ENCODE measurements around the gene NEDD4L.

DNA sequence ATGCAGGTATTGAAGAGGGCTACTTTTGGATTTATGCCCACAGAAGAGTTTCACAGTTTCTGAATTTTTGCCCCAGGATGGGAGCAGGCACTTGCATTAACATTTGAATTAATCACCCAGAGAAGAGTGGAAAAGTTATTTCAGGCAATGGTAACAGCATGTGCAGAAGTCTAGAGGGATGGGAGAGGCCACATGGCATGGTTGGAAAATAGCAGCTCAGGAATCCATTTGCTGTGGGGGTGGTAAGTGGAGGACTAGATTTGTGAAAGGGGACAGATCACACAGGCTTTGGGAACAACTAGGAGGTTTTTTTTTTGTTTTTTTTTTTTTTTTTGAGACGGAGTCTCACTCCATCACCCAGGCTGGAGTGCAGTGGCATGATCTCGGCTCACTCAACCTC lies 65.2 kb downstream of the NEDD4L start:
- TF ChIP-seq, protein P1, sequence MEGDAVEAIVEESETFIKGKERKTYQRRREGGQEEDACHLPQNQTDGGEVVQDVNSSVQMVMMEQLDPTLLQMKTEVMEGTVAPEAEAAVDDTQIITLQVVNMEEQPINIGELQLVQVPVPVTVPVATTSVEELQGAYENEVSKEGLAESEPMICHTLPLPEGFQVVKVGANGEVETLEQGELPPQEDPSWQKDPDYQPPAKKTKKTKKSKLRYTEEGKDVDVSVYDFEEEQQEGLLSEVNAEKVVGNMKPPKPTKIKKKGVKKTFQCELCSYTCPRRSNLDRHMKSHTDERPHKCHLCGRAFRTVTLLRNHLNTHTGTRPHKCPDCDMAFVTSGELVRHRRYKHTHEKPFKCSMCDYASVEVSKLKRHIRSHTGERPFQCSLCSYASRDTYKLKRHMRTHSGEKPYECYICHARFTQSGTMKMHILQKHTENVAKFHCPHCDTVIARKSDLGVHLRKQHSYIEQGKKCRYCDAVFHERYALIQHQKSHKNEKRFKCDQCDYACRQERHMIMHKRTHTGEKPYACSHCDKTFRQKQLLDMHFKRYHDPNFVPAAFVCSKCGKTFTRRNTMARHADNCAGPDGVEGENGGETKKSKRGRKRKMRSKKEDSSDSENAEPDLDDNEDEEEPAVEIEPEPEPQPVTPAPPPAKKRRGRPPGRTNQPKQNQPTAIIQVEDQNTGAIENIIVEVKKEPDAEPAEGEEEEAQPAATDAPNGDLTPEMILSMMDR (IDR thresholded peaks at IDR 0.05) = no peak
- no peak for TF ChIP-seq POLR2A (IDR thresholded peaks at IDR 0.05)

Data from testis (tissue), 2 donors.